HEK293 (cell line): ENCODE measurements around the gene MKRN3.

Experiments
- CTCF ChIA-PET: fragments of 350-600 bp; formaldehyde crosslinking; extraction: SDS; loops from one replicate; lab custom pipeline; 2021; ENCODE audit warnings: antibody characterized with exemption; lab: Yijun Ruan, JAX
- POLR2A ChIA-PET: fragments of 300-600 bp; formaldehyde crosslinking; extraction: SDS; loops from one replicate; lab custom pipeline; 2020; ENCODE audit warnings: antibody characterized with exemption, inconsistent platforms; lab: Yijun Ruan, JAX
- H3K27ac ChIP-seq: fragments of 200-500 bp; sonication (Bioruptor generic); 2 replicates; pipeline ENCODE4 v1.5.1; 2014; ENCODE audit warnings: low read depth, low read length, control low read depth, inconsistent platforms; ENCODE audit errors: extremely low read depth
- H3K36me3 ChIP-seq, 2 experiments: fragments of 200-500 bp in 1 of 2; sonication (Bioruptor generic) in 1 of 2; 1 replicate in 1 of 2; 2 replicates in 1 of 2; pipeline ENCODE4 v1.5.1; 2014 to 2017; ENCODE audit warnings: inconsistent platforms in 2 of 2, low read length in 2 of 2; ENCODE audit not compliant: control insufficient read depth in 2 of 2, insufficient read depth in 1 of 2
- H3K4me1 ChIP-seq: fragments of 200-500 bp; sonication (Bioruptor generic); 2 replicates; pipeline ENCODE4 v1.5.1; 2014; ENCODE audit warnings: mild to moderate bottlenecking, low read length, inconsistent platforms; ENCODE audit not compliant: control insufficient read depth, insufficient read depth
- H3K4me3 ChIP-seq: 2 replicates; pipeline ENCODE4 v1.5.1; 2011; ENCODE audit warnings: low read depth, mild to moderate bottlenecking, control low read depth, low read length, moderate library complexity
- H3K9me3 ChIP-seq: fragments of 200-500 bp; sonication (Bioruptor generic); 2 replicates; pipeline ENCODE4 v1.5.1; 2014; ENCODE audit warnings: low read depth, low read length, inconsistent platforms; ENCODE audit not compliant: control insufficient read depth, insufficient read depth
- GLIS1 ChIP-seq: fragments of 450-650 bp; formaldehyde crosslinking; IDR thresholded peaks from 2 replicates; pipeline ENCODE4 v1.5.1; 2016; ENCODE audit warnings: missing biosample characterization, missing genetic modification characterization
- GLIS2 ChIP-seq: fragments of 450-650 bp; formaldehyde crosslinking; IDR thresholded peaks from 2 replicates; pipeline ENCODE4 v1.5.1; 2016; ENCODE audit warnings: missing biosample characterization, missing genetic modification characterization
- RBAK ChIP-seq: fragments of 450-650 bp; formaldehyde crosslinking; IDR thresholded peaks from 2 replicates; pipeline ENCODE4 v1.5.1; 2016; ENCODE audit warnings: missing biosample characterization, missing genetic modification characterization
- SP7 ChIP-seq: fragments of 450-650 bp; formaldehyde crosslinking; IDR thresholded peaks from 2 replicates; pipeline ENCODE4 v1.5.1; 2016; ENCODE audit warnings: missing biosample characterization, missing genetic modification characterization
- ZBTB8A ChIP-seq: fragments of 450-650 bp; formaldehyde crosslinking; IDR thresholded peaks from 2 replicates; pipeline ENCODE4 v1.5.1; 2016; ENCODE audit warnings: missing biosample characterization, missing genetic modification characterization
- ZFP41 ChIP-seq: fragments of 450-650 bp; formaldehyde crosslinking; IDR thresholded peaks from 2 replicates; pipeline ENCODE4 v1.5.1; 2016; ENCODE audit warnings: missing biosample characterization, missing genetic modification characterization, borderline replicate concordance
- ZFP69B ChIP-seq: fragments of 450-650 bp; formaldehyde crosslinking; IDR thresholded peaks from 2 replicates; pipeline ENCODE4 v1.5.1; 2016; ENCODE audit warnings: missing biosample characterization, missing genetic modification characterization
- ZNF157 ChIP-seq: fragments of 450-650 bp; formaldehyde crosslinking; IDR thresholded peaks from 2 replicates; pipeline ENCODE4 v1.5.1; 2016; ENCODE audit warnings: missing biosample characterization, missing genetic modification characterization
- ZNF169 ChIP-seq: fragments of 450-650 bp; formaldehyde crosslinking; IDR thresholded peaks from 2 replicates; pipeline ENCODE4 v1.5.1; 2016; ENCODE audit warnings: missing biosample characterization, missing genetic modification characterization
- ZNF174 ChIP-seq: fragments of 450-650 bp; formaldehyde crosslinking; IDR thresholded peaks from 2 replicates; pipeline ENCODE4 v1.5.0; 2017; ENCODE audit warnings: missing biosample characterization, mild to moderate bottlenecking, missing genetic modification characterization
- ZNF214 ChIP-seq: fragments of 450-650 bp; formaldehyde crosslinking; IDR thresholded peaks from 2 replicates; pipeline ENCODE4 v1.5.1; 2017; ENCODE audit warnings: missing biosample characterization, mild to moderate bottlenecking, missing genetic modification characterization, borderline replicate concordance
- ZNF302 ChIP-seq: fragments of 450-650 bp; formaldehyde crosslinking; IDR thresholded peaks from 2 replicates; pipeline ENCODE4 v1.5.1; 2016; ENCODE audit warnings: missing biosample characterization, missing genetic modification characterization, low read depth
- ZNF324 ChIP-seq: fragments of 450-650 bp; formaldehyde crosslinking; IDR thresholded peaks from 2 replicates; pipeline ENCODE4 v1.5.1; 2016; ENCODE audit warnings: missing biosample characterization, missing genetic modification characterization
- ZNF335 ChIP-seq: fragments of 450-650 bp; formaldehyde crosslinking; conservative IDR thresholded peaks from 2 replicates; pipeline ENCODE4 v1.5.1; 2016; ENCODE audit warnings: missing biosample characterization, missing genetic modification characterization
- ZNF513 ChIP-seq: fragments of 450-650 bp; IDR thresholded peaks from 2 replicates; pipeline ENCODE4 v1.5.1; 2018; ENCODE audit warnings: missing biosample characterization, missing genetic modification characterization
- ZNF521 ChIP-seq: fragments of 450-650 bp; formaldehyde crosslinking; IDR thresholded peaks from 2 replicates; pipeline ENCODE4 v1.5.1; 2017; ENCODE audit warnings: missing biosample characterization, mild to moderate bottlenecking, missing genetic modification characterization
- ZNF549 ChIP-seq: fragments of 450-650 bp; IDR thresholded peaks from 2 replicates; pipeline ENCODE4 v1.5.1; 2018; ENCODE audit warnings: missing biosample characterization, missing genetic modification characterization, mild to moderate bottlenecking, inconsistent platforms, moderate library complexity
- ZNF555 ChIP-seq: fragments of 450-650 bp; formaldehyde crosslinking; conservative IDR thresholded peaks from 2 replicates; pipeline ENCODE4 v1.5.1; 2017; ENCODE audit warnings: missing biosample characterization, mild to moderate bottlenecking, missing genetic modification characterization, inconsistent platforms
- ZNF658 ChIP-seq: fragments of 450-650 bp; formaldehyde crosslinking; IDR thresholded peaks from 2 replicates; pipeline ENCODE4; 2016; ENCODE audit warnings: missing biosample characterization, missing genetic modification characterization
- ZNF701 ChIP-seq: fragments of 450-650 bp; formaldehyde crosslinking; IDR thresholded peaks from 2 replicates; pipeline ENCODE4 v1.5.1; 2016; ENCODE audit warnings: missing biosample characterization, missing genetic modification characterization
- ZNF76 ChIP-seq: fragments of 450-650 bp; formaldehyde crosslinking; IDR thresholded peaks from 2 replicates; pipeline ENCODE4; 2016; ENCODE audit warnings: low read depth, missing biosample characterization, missing genetic modification characterization, borderline replicate concordance
- ZSCAN16 ChIP-seq: fragments of 450-650 bp; formaldehyde crosslinking; IDR thresholded peaks from 2 replicates; pipeline ENCODE4 v1.5.1; 2016; ENCODE audit warnings: missing biosample characterization, missing genetic modification characterization
- ZSCAN4 ChIP-seq: fragments of 450-650 bp; formaldehyde crosslinking; IDR thresholded peaks from 2 replicates; pipeline ENCODE4 v1.5.1; 2017; ENCODE audit warnings: missing biosample characterization, missing genetic modification characterization
- ZXDB ChIP-seq: fragments of 450-650 bp; formaldehyde crosslinking; IDR thresholded peaks from 2 replicates; pipeline ENCODE4 v1.5.1; 2016; ENCODE audit warnings: missing biosample characterization, missing genetic modification characterization
- TF ChIP-seq, protein P1 (sequence below): fragments of 450-650 bp; formaldehyde crosslinking; IDR thresholded peaks from 2 replicates; pipeline ENCODE4 v1.5.1; 2016; ENCODE audit warnings: missing biosample characterization, missing genetic modification characterization

MKRN3 gene

GRCh38 chr15:23576061-23576460 is 10.6 kb downstream of the MKRN3 start:
- ChIA-PET CTCF (no interaction called here), POLR2A (no interaction called here)
- H3K9me3 ChIP-seq: no peaks in the 10 kb centered on the region
- no peaks in the 10 kb centered on the region for H3K4me1 ChIP-seq
- H3K4me3 ChIP-seq: no peak overlapping the region
- H3K27ac ChIP-seq: no peak overlapping the region
- no peaks in the 10 kb centered on the region for H3K36me3 ChIP-seq
- TF ChIP-seq ZNF658: no peak
- TF ChIP-seq ZNF169: no peak
- no peak for TF ChIP-seq ZNF513 (tag by site-specific recombination)
- no peak for TF ChIP-seq ZNF701 (tag by site-specific recombination)
- TF ChIP-seq, protein P1, sequence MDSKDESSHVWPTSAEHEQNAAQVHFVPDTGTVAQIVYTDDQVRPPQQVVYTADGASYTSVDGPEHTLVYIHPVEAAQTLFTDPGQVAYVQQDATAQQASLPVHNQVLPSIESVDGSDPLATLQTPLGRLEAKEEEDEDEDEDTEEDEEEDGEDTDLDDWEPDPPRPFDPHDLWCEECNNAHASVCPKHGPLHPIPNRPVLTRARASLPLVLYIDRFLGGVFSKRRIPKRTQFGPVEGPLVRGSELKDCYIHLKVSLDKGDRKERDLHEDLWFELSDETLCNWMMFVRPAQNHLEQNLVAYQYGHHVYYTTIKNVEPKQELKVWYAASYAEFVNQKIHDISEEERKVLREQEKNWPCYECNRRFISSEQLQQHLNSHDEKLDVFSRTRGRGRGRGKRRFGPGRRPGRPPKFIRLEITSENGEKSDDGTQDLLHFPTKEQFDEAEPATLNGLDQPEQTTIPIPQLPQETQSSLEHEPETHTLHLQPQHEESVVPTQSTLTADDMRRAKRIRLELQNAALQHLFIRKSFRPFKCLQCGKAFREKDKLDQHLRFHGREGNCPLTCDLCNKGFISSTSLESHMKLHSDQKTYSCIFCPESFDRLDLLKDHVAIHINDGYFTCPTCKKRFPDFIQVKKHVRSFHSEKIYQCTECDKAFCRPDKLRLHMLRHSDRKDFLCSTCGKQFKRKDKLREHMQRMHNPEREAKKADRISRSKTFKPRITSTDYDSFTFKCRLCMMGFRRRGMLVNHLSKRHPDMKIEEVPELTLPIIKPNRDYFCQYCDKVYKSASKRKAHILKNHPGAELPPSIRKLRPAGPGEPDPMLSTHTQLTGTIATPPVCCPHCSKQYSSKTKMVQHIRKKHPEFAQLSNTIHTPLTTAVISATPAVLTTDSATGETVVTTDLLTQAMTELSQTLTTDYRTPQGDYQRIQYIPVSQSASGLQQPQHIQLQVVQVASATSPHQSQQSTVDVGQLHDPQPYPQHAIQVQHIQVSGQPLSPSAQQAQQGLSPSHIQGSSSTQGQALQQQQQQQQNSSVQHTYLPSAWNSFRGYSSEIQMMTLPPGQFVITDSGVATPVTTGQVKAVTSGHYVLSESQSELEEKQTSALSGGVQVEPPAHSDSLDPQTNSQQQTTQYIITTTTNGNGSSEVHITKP (tag by site-specific recombination): no peak
- TF ChIP-seq SP7 (tag by site-specific recombination): no peak
- no peak for TF ChIP-seq RBAK (tag by site-specific recombination)
- TF ChIP-seq ZFP69B: no peak

DNA sequence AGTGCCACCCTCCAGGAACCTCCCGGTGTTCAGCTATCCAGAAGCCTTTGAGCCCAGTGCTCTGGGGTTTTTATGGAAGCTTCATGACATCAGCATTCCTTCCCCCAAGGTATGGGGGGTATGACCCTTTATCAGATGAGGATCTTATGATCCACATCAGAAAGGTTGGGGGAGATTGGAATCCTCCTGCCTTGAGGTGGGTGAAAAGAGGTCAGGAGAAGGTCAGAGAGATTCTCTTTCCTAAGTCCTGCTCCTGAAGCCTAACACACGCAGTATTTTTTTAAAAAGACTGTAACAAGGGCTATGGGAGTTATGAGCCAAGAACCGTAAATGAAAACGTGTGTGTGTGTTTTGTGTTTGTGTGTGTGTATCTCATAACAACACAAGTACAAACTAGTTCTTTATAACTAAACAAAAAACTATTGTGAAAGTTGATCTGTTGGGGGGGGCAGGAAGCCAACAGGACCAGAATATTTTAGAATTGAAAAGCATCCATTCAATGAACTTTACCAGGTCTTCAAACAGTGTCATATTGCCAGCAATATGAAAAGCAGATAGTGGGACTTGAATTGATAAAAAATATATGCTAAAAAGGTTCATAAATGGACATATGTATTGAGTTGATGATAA is 13.2 kb downstream of the MKRN3 start:
- H3K4me1 ChIP-seq: no peaks in the 10 kb centered on the region
- ChIA-PET POLR2A (no interaction called here), CTCF (no interaction called here)
- no peak overlapping the region for H3K4me3 ChIP-seq
- no peak for TF ChIP-seq ZXDB (tag by site-specific recombination)
- TF ChIP-seq ZBTB8A (tag by site-specific recombination): no peak
- no peak for TF ChIP-seq ZNF157 (tag by site-specific recombination)
- no peak for TF ChIP-seq ZNF521
- peak; percentile 50; the same call in 1 of the 2 replicates for TF ChIP-seq GLIS1 (tag by site-specific recombination)
- H3K27ac ChIP-seq: no peak overlapping the region
- H3K36me3 ChIP-seq: no peaks in the 10 kb centered on the region
- no peaks in the 10 kb centered on the region for H3K9me3 ChIP-seq

GRCh38 chr15:23588268-23588667 is 22.8 kb downstream of the MKRN3 start:
- Histone ChIP-seq H3K27ac (no peak overlapping the region), H3K36me3 (no peaks in the 10 kb centered on the region), H3K9me3 (no peaks in the 10 kb centered on the region), H3K4me1 (no peaks in the 10 kb centered on the region), H3K4me3 (no peak overlapping the region)
- POLR2A ChIA-PET: no interaction called here
- CTCF ChIA-PET: no interaction called here
- no peak for TF ChIP-seq ZNF513 (tag by site-specific recombination)
- TF ChIP-seq ZNF76 (tag by site-specific recombination): no peak
- TF ChIP-seq ZNF324 (tag by site-specific recombination): no peak
- no peak for TF ChIP-seq ZFP41 (tag by site-specific recombination)
- TF ChIP-seq ZNF549: no peak
- no peak for TF ChIP-seq ZNF302 (tag by site-specific recombination)
- TF ChIP-seq ZNF174: no peak
- no peak for TF ChIP-seq ZNF555 (tag by site-specific recombination)
- no peak for TF ChIP-seq ZSCAN4 (tag by site-specific recombination)
- TF ChIP-seq ZSCAN16 (tag by site-specific recombination): no peak
- TF ChIP-seq GLIS2 (tag by site-specific recombination): no peak
- TF ChIP-seq ZNF214 (tag by site-specific recombination): no peak
- no peak for TF ChIP-seq ZNF335 (tag by site-specific recombination)
